Ascending aorta (tissue), 2 donors: ENCODE data around the gene KCNIP1. TPM values are rescaled to one million over a fixed set of nuclear protein-coding genes. Genes with fewer than 3 reads are reported as not detected.

Source experiments
- DNase-seq, 2 donors: peaks; one replicate each; pipeline ENCODE4 v3.0.0-alpha.2; 2019; ENCODE audit warnings: low spot score in 2 of 2
- H3K27ac ChIP-seq, 2 donors: fragments of 200-600 bp; sonication (generic); one replicate each; pipeline ENCODE4 v1.5.1; 2016 to 2017; ENCODE audit warnings: mild to moderate bottlenecking in 1 of 2
- H3K27me3 ChIP-seq: fragments of 200-600 bp; sonication (generic); one replicate; pipeline ENCODE4 v1.5.1; 2017
- H3K36me3 ChIP-seq, 2 donors: fragments of 200-600 bp; sonication (generic); one replicate each; pipeline ENCODE4 v1.5.1; 2016
- H3K4me1 ChIP-seq, 2 donors: fragments of 200-600 bp; sonication (generic); one replicate each; pipeline ENCODE4 v1.5.1; 2016 to 2017; ENCODE audit warnings: mild to moderate bottlenecking in 1 of 2
- H3K4me3 ChIP-seq, 2 donors: fragments of 200-600 bp; sonication (generic); one replicate each; pipeline ENCODE4 v1.5.1; 2016 to 2017; ENCODE audit warnings: mild to moderate bottlenecking in 1 of 2
- H3K9me3 ChIP-seq, 2 donors: fragments of 200-600 bp; sonication (generic); one replicate each; pipeline ENCODE4 v1.5.1; 2016
- intact Hi-C: fragments of 100-400 bp; cut with DNase I; formaldehyde crosslinking; loops from one replicate; pipeline ENCODE4 v1.15.1; 2023
- total RNA-seq: library from RNA; depleted of rRNA; stranded (reverse); fragments of >200 nt; gene quantifications from one replicate; pipeline ENCODE4 v1.1.0, GENCODE V29; 2016
- TF ChIP-seq, protein P1 (sequence below), 3 experiments: fragments of 200-600 bp in 2 of 3; fragments of 450-650 bp in 1 of 3; sonication (generic) in 2 of 3; IDR thresholded peaks; one replicate each; pipeline ENCODE4 v1.5.1; 2016 to 2019; ENCODE audit warnings: antibody characterized with exemption in 3 of 3, mild to moderate bottlenecking in 1 of 3, moderate library complexity in 1 of 3

Gene KCNIP1
- total RNA-seq, 1 donor from 2014 or later = not detected

DNA sequence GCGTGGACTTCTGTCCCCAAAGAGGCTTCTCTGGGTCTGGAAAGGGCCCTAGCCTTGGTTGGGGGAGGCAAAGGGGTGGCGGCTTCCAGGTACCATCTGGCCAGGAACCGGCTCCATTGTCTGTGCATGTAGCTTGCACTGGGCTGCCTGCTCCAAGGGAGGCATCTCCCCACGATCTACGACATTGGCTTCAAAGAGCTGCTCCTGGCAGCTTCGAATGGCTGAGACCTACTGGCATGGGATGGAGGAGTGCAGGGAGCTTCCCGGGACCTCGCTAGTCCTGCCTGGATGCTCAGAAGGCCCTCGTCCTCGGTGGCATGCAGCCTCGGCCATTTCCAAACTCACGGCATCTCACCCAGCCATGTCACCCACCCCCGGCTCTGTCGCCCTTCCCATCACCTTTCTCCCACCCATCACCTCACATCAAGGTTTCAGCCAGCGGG, 137.8 kb downstream of the KCNIP1 start:
- Histone ChIP-seq H3K4me1 (no peaks in the 10 kb centered on the region), H3K27ac (no peak overlapping the region), H3K36me3 (no peaks in the 10 kb centered on the region), H3K9me3 (no peaks in the 10 kb centered on the region), H3K27me3 (no peaks in the 10 kb centered on the region), H3K4me3 (no peak overlapping the region)
- intact Hi-C loops = no loop called here
- no peak for DNase-seq
- TF ChIP-seq, protein P1, sequence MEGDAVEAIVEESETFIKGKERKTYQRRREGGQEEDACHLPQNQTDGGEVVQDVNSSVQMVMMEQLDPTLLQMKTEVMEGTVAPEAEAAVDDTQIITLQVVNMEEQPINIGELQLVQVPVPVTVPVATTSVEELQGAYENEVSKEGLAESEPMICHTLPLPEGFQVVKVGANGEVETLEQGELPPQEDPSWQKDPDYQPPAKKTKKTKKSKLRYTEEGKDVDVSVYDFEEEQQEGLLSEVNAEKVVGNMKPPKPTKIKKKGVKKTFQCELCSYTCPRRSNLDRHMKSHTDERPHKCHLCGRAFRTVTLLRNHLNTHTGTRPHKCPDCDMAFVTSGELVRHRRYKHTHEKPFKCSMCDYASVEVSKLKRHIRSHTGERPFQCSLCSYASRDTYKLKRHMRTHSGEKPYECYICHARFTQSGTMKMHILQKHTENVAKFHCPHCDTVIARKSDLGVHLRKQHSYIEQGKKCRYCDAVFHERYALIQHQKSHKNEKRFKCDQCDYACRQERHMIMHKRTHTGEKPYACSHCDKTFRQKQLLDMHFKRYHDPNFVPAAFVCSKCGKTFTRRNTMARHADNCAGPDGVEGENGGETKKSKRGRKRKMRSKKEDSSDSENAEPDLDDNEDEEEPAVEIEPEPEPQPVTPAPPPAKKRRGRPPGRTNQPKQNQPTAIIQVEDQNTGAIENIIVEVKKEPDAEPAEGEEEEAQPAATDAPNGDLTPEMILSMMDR (IDR thresholded peaks at IDR 0.05) = no peak

DNA sequence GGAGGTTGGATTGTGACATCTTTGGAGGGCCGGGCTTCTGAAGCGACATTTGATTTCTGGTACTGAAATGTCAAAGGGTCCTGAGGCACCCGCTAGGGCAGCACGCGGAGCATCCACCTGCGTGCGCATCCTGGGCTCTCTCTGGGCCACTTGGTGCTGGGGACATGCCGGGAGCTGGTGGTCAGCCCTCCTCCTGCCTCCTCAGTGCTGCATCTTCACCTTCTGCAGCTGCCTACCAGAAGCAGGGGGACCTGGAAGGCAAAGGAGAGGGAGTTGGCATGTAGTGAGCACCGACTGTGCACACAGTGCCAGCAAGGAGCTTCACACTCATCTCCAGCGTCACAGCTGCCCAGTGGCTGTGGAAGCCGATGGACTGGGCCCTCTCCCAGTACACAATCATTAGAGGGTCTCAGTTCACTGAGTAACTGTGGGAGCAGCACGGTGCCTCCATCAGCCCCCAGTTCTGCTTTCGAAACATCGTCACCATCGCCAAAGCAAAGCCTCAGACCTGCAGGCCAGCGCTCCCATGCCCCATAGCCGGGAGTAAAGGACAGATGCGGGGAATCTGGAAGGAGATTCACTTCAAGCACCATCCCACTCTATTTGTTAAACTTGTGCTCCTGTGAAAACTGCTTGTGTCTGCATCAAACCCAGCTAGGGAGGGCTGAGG, 138.4 kb downstream of the KCNIP1 start:
- no peak overlapping the region for H3K4me3 ChIP-seq
- intact Hi-C loops = no loop called here
- no peaks in the 10 kb centered on the region for H3K27me3 ChIP-seq
- no peaks in the 10 kb centered on the region for H3K9me3 ChIP-seq
- H3K27ac ChIP-seq = no peak overlapping the region
- no peaks in the 10 kb centered on the region for H3K4me1 ChIP-seq
- TF ChIP-seq, protein P1 (IDR thresholded peaks at IDR 0.05) = no peak
- H3K36me3 ChIP-seq = no peaks in the 10 kb centered on the region
- DNase-seq = peak in 1 of 2 donors; percentile 60

DNA sequence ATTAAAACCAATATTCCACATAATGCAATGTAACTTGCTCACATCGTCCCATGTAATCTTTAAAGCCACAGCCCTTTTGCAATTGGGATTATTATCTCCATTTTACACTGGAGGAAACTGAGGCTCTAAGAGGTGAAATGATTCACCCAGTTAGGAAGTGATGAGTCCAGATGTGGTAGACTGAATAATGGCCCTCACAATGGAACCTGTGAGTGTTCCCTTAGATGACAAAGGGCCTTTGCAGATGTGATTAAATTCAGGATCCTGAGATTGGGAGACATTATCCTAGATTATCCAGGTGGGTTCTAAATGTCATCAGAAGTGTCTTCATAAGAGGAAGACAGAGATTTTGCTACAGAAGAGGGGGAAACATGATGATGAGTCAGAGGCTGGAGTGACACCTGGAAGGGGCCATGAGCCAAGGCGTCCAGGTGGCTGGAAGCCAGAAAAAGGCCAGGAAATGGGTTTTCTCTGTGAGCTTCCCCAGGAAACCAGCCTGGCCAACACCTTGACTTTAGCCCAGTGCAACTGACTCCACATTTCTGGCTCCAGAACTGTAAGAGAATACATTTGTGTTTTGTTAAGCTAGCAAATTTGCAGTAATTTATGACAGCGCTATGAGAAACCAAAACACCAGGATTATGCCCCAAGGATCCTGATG, 139.1 kb downstream of the KCNIP1 start:
- H3K36me3 ChIP-seq = no peaks in the 10 kb centered on the region
- H3K4me1 ChIP-seq = no peaks in the 10 kb centered on the region
- peak in 1 of 2 donors; percentile 24 for DNase-seq
- TF ChIP-seq, protein P1 (IDR thresholded peaks at IDR 0.05) = no peak
- intact Hi-C loops = no loop called here
- no peak overlapping the region for H3K27ac ChIP-seq
- H3K27me3 ChIP-seq = no peaks in the 10 kb centered on the region
- no peaks in the 10 kb centered on the region for H3K9me3 ChIP-seq
- H3K4me3 ChIP-seq = no peak overlapping the region

DNA sequence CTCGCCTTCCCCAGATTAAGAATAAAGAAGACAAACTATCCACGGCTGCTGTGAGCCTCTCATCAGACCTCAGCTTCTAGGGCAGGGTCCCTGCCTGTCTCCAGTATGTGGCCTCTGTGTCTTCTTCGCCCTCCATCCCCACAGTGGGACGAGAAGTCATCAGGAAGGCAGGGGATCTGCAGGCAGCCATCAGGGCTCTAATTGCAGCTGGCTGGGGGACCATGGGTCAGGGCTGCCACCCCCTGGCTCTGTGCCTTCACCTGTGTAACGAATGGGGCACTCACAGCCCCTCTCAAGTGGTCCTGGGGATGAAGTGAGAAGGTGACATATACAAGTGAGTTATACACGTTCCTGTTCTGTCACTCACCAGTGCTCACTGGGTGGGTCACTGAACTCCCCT, 139.8 kb downstream of the KCNIP1 start:
- no peak overlapping the region for H3K4me3 ChIP-seq
- intact Hi-C loops = no loop called here
- TF ChIP-seq, protein P1 (IDR thresholded peaks at IDR 0.05) = no peak
- H3K27ac ChIP-seq = no peak overlapping the region
- no peaks in the 10 kb centered on the region for H3K4me1 ChIP-seq
- DNase-seq = no peak
- no peaks in the 10 kb centered on the region for H3K27me3 ChIP-seq
- H3K9me3 ChIP-seq = no peaks in the 10 kb centered on the region
- no peaks in the 10 kb centered on the region for H3K36me3 ChIP-seq

DNA sequence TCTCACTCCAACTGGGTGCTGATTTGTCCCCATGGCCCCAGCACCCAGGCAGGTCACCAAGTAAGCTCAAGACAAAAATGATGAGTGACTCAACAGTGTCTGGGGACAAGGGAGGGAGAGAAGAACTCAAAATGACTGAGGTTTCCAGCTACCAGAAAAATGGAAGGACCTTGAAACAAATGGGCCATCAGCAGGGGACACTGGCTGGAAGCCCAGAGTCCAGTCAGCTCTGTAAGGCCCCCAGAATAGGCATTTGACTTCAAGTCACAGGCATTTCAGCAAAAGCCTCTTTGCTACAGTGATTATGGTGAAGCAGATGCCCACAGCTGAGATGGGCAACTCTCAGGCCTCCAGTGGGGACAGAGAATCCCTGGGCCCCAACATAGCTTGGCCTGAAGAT, 140.7 kb downstream of the KCNIP1 start:
- Histone ChIP-seq H3K4me3 (no peak overlapping the region), H3K4me1 (no peaks in the 10 kb centered on the region), H3K9me3 (no peaks in the 10 kb centered on the region), H3K36me3 (no peaks in the 10 kb centered on the region), H3K27me3 (no peaks in the 10 kb centered on the region), H3K27ac (no peak overlapping the region)
- TF ChIP-seq, protein P1 (IDR thresholded peaks at IDR 0.05) = no peak
- intact Hi-C loops = no loop called here
- DNase-seq = peak in 1 of 2 donors; percentile 27
